GM19239 (cell line): ENCODE data around the gene SLC17A7.

Experiments used
- DNase-seq: peaks from one replicate; pipeline ENCODE4 v3.0.0; 2011; ENCODE audit warnings: low spot score; ENCODE audit not compliant: insufficient read length
- FAIRE-seq: peaks from 2 replicates; lab custom pipeline; 2011; peaks lifted over from hg19 to GRCh38; lab: Jason Lieb, UNC

The SLC17A7 gene

DNA sequence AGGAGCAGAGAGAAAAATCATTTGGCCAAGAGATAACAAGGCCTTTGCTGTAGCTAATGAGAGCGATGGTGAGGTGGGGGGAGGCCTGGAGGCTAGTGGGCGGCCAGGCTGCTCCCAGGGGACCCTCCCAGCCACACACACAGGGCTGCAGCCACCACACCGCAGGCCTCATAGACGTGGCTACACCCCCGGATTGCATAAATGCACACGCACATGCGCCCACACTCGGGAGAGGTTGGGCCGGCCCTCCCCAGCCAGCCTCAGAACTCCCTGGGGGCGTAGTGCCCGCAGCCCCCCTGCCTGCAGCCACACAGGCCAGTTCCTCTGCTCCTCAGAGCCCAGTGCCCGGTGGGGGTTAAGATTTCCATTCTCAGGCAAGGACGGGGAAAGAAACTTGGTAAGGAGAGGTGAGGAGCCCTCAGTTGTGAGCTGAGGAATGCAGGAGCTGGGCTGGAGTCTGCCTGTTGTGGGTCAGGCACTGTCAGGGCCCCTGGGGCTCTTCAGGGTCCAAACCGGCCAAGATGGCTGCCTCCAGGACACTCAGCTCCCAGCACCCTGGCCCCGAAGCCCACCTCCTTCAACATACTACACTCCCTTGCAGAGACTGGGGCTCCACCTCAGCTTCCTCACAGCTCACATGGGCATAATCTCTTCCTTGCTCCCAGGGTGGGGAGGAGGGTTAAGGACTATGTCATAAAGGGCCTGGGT is 26.1 kb downstream of the SLC17A7 start:
- DNase-seq (no peak), FAIRE-seq (no peak)

DNA sequence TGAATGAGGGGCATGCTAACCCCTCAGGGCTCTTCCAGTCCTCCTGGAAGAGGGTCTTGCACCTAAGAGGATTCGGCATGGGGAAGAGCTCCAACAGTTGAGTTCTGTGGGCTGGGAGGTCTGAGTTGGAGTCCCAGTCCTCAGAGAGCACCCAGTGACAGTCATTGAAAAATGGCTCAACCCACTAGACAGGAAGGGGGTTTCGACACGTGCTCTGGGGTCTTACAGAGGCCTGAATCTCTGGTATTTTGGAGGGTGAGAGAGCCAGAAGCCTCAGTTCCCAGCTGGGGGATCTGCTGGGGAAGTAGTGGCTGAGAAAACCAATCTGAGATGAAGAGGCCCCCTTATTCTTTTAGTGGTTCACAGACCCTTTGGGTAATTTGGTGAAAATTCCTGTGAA is 27.1 kb downstream of the SLC17A7 start:
- FAIRE-seq (no peak), DNase-seq (no peak)

DNA sequence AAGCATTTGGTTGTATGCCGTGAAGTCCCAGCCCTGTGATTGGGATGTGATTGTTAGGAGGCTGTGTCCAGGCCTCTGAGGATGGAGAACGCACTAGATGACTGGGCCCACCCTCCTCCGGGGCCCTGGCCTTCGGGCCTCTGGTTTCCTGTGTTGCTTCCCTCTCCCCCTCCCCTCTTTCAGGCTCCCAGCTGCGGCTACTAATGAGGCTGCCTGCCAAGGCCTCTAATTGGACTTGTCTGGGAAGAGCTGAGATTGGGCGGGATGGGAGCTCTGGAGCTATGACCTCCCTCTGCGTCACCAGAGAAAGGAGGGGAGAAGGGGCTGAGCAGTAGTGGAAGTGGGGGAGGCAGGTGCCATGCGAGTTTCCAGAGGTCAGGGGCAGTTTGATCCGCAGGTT is 28.0 kb downstream of the SLC17A7 start:
- FAIRE-seq (no peak), DNase-seq (no peak)

DNA sequence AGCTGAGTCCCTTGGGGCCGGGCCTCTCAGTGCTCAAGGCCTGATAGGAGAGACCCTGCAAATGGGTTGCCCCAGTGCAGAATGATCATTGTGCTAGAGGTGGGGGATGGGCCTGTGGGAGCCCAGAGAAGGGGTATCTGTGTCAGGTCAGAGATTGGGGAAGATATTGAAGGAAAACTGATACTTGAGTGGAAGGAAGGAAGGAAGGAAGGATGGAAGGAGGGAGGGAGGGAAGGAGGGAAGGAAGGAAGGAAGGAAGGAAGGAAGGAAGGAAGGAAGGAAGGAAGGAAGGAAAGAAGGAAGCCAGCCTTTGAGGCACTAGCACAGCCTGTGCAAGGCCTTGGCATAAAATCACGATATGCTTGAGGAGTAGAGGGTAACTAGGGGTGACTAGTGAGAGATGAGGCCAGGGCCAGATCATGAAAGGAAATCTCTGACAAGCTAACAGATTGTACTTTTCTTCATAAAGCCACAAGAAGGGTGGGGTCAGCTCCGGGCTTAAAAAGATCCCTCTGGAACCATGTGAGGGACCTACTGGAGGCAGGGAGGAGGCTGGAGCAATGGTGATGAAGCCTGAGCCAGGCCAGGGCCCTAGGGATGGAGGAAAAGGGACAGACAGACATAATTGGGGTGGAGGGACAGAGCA is 29.5 kb downstream of the SLC17A7 start:
- DNase-seq: no peak
- no peak for FAIRE-seq

DNA sequence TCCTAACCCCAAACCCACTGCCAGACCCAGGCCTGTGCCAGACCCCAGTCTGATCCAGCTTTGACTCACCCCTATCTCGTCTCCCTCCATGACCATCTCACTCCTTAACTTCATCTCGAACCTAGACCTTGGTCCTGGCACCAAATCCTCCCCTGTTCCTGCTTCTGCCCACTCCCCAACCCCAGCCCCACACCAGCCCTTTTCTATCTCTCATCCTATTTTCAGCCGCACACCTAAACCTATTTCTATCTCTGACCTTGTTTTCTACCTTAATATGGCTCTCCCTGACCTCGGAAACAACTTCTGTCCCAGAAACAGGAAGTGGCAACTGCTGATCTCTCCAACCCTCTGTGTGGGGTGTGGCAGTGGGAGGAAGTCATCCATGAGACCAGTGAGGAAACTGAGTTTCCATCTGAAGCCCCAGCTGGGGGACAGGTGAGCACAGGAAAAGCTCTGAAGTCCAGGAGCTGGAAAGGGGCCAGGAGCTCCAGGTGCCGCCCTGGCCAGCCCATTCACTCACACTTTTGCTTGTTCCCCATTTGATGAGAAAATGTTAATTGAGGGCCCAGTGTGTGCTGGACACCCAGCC is 31.8 kb downstream of the SLC17A7 start:
- FAIRE-seq: peak; percentile 90
- DNase-seq: no peak

DNA sequence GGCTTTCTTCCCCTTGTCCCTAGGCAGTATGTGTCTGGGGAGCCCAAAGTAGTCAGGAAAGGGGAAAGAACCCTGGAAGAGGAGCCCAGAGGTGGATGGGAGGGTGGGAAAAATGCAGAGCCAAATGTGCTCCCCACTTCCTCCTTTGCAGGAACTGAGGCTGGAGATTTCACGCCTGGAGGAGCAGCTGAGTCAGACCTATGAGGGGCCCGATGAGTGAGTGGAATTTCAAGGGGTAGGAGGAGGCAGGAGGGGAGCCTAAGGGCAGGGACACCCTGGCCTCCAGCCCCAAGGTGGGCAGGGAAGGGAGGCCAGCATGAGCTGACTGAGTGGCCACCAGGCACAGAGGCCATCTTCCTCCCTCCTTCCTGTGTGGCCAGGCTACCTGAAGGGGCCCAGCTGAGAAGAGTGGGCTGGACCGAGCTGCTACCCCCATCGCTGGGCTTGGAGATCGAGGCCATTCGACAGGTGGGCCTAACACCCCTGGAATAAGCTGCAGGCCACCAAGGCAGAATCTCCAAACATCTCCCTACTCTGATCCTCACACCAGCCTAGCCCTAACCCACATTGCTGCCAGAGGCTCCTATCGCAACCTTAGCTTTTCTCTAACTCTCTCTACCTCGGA is 32.4 kb downstream of the SLC17A7 start:
- DNase-seq: no peak

DNA sequence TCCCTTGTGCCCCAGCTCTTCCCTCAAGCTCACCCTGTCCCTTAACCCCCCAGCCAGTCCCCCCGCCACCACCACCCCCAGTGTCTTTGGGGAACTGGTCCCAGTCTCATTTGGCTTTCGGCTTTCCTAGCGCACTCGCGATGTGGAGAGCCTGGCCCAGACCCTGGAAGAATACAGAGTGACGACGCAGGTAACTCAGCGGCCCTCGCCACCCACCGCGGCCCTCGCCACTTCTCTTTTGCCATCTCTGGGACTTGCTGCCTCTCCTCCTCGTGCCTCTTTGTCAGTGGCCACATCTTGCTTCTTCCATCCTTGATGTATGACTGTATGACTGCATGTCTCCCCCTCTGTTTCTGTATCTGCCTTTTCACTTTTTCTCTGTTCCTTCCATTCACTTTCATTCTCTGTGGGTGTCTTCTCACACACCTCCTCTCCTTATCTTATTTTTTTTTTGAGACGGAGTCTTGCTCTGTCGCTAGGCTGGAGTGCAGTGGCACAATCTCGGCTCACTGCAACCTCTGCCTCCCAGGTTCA is 33.8 kb downstream of the SLC17A7 start:
- no peak for DNase-seq
- no peak for FAIRE-seq

More for the DNA sequence above, 32.4 kb downstream of the SLC17A7 start:
- FAIRE-seq: no peak

DNA sequence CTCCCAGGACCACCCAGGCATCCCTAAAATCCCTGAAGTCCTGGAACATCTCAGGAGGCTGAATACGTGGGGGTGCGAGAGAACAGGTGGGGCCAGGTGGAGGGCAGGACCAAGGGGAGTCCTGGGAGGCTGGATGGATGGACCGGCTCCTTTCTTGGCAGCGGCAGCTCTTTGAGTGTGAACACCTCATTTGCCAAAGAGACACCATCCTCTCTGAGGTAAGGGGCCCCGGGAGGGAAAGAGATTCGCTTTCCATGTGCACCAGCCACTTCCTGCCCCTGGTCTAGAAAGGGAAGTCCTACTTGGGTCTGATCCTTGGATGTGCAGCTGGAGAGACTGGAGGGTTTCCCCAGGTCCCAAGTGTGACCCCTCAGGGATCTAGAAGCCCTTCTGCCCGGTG is 34.2 kb downstream of the SLC17A7 start:
- DNase-seq (no peak), FAIRE-seq (no peak)

DNA sequence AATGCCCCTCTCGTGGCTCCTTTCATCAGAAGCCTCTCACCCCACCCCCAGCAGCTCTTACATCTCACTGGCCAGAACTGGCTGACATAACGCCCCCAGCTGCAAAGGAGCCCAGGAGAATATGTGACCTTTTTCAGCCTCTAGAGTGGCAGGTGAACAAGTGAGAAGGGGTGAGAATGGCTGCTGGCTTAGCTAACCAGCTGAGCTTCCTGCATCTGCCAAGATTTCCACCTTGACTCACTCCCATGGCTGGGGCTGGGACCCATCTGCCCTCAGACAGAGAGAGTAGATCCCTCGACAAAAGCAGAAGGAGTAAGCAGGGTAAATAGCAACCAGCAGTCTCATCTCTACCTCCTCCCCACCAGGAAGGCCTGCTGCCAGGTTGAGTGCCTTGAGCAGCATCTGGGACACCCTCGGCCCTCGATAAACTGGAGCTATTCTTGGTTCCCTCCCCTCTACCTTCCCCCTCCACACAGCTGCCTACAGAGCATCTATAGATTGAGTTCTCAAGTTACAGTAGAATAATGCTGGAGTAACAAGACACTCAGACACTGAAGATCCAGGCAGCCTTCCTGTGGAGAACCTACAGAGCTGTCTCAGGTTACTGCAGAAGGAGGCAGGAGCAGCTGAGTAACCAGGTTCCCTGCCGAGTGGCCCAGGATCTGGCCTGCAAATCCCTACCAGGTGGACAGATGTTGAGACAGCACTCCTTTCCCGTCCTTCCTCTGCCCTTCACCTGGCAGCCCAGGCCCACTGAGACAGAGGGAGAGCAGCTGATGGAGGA is 37.7 kb downstream of the SLC17A7 start:
- DNase-seq: no peak
- no peak for FAIRE-seq

DNA sequence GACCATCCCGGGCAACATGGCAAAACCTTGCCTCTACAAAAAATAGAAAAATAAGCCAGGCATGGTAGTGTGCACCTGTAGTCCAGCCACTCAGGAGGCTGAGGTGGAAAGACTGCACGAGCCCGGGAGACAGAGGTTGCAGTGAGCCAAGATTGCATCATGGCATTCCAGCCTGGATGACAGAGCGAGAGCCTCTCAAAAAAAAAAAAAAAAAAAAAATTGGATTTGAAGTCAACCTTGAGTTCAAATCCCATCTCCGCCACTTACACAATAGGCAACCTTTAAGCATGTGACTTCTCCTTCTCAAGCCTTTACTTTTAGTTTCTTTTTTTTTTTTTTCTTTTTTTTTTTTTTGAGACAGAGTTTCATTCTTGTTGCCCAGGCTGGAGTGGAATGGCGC is 41.3 kb downstream of the SLC17A7 start:
- DNase-seq (no peak), FAIRE-seq (no peak)

DNA sequence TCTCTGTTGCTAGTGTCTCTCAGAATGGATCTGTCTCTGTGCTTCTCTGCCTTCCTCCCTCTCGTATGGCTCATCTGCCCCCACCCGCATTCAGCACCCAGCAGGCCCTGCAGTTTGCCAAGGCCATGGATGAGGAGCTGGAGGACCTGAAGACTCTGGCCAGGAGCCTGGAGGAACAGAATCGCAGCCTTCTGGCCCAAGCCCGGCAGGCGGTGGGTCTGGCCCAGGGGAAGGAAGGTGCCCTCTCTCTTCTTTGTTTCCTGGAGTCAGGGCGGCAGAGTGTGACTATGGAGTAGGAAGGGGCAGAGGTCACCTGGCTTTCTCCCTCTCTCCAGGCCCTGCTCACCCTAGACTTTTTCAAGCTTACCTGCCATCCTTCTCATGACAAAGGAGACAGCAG is 42.4 kb downstream of the SLC17A7 start:
- no peak for DNase-seq
- FAIRE-seq: no peak

DNA sequence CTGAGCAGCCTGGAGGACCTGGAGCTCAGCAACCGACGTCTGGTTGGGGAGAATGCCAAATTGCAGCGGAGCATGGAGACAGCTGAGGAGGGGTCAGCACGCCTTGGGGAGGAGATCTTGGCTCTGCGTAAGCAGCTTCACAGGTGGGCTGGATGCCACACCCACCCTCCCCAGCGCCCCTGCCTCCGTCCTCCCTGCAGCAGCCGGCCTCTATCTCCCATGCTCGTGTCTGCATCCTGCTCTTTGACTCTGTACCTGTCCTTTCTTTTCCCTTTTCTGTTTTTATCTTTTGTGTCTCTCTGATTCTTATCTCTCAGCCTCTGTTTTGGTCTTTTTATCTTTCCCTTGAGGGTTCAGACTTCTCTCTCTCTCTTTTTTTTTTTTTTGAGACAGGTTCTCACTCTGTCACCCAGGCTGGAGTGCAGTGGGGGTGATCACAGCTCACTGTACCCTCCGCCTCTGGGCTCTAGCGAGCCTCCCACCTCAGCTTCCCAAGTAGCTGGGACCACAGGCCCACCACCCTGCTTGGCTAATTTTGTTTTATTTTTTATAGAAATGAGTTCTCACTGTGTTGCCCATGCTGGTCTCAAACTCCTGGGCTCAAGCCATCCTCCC is 43.2 kb downstream of the SLC17A7 start:
- no peak for FAIRE-seq

DNA sequence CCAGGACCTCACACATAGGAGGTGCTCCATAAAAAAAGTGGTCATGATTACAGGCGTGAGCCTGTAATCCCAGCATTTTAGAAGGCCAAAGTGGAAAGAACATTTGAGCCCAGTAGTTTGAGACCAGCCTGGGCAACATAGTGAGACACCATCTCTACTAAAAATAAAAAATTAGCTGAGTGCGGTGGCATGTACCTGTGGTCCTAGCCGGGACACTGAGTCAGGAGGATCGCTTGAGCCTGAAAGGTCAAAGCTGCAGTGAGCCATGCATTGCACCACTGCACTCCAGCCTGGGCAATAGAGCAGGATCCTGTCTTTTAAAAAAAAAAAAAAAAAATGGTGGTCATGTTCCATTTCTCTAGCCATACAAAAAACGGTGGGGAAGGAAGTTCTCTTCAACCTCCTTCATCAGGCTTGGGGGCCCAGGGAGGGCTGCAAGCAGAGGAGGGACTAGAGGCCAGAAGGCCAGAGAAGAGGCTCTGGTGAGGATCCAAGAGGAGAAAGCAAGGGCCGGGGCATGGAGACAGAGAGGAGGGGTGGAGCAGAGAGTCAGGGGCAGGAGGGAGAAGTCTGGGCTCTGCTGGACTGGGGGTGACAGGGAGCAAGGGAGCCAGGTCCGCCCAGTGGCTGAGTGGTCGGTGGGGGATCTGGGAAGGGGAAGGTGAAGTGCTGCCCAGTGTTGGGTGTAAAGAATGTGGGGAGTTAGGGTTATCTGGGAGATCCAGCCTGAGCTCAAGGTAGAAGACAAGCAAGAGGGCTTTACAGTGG is 44.4 kb downstream of the SLC17A7 start:
- FAIRE-seq: no peak

More for the DNA sequence above, 43.2 kb downstream of the SLC17A7 start:
- no peak for DNase-seq

DNA sequence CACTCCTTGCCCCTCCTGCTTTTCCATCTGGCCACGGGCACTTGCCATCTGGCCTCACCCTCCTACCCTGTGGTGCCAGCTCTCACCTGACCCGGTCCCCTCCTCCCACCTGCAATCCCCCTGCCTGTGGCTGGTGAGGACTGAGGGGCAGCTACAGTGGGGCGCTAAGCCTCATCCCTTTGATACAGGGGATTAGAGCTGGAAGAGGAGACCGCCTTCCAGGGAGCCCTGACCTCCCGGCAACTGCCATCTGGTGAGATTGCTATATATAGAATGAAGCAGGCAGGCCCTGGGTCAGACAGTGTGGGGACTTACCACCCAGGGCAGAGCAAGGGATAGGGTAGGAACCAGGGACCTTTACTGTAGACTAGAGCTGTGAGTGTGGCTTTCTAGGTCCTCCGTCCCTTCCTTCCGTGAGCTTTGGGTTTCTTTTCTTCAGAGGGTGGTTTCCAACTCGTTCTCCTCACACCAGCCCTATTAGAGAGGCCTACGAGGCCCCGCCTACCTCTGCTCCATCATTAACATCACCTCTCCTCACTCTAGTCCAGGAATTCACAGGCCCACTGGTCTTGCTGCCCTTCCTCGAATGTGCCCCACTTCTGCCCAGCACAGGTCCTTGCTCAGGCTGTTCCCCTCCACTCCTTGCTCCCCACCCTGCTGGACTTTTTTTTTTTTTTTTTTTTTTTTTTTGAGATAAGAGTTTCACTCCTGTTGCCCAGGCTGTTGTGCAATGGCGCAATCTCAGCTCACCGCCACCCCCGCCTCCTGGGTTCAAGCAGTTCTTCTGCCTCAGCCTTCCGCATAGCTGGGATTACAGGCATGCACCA is 45.5 kb downstream of the SLC17A7 start:
- no peak for FAIRE-seq

More for the DNA sequence above, 44.4 kb downstream of the SLC17A7 start:
- no peak for DNase-seq

DNA sequence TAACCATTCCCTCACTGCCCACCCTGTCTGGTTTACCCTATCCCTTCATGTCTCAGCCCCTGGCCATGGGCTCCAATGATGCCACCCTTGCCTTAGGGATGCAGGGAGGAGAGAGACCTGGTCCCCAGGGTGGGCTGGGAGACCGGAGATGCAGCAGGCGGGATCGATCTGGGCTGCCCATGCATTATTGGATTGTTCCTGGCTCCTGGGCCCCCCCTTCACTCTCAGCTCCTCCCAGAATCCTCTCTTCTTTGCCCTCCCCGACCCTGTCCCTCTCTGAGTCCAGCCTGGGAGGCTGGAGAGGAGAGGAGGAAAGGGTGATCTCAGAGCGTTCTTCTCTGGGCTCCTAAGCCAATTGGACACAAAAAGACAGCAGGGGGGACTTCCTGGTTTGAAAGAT is 47.4 kb downstream of the SLC17A7 start:
- DNase-seq (no peak), FAIRE-seq (no peak)

More for the DNA sequence above, 45.5 kb downstream of the SLC17A7 start:
- no peak for DNase-seq

DNA sequence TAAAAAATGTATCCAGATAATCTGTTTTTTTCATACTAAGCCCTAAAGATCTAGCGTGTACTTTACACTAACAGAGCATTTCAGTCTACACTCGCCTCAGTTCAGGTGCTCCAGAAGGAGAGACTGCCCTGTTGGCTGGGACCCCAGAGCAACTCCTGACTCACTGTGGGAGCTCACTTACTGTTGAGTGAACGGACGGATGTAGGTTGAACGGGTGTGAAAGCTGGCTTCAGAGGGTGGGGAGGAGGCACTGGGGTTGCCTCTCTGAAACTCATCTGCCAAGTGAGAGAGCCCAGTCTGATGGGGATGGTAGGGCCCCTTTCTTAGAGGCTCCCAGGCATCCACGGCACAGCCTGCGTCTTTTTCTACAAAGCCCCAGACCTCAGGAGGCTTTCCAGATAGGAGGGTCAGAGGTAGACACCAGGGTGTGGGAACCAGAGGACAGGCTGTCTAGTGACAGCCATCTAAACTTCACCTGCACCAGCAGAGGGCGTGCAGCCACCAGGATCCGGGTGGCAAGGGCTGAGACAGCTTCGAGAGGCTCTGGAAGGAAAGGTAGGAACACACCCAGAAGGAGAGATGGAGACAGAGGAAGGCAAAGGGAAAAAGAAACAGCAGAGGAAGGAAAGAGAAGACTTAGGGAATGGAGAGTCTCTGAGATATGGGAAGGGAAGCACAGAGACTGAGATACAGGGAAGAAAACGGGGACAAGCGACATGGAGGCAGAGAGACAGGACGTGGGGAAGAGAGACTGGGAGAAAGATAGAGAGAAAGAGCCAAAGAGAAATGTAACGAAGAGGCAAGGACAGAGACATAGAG is 49.5 kb downstream of the SLC17A7 start:
- peak; percentile 95 for FAIRE-seq
- DNase-seq: peak; percentile 87

DNA sequence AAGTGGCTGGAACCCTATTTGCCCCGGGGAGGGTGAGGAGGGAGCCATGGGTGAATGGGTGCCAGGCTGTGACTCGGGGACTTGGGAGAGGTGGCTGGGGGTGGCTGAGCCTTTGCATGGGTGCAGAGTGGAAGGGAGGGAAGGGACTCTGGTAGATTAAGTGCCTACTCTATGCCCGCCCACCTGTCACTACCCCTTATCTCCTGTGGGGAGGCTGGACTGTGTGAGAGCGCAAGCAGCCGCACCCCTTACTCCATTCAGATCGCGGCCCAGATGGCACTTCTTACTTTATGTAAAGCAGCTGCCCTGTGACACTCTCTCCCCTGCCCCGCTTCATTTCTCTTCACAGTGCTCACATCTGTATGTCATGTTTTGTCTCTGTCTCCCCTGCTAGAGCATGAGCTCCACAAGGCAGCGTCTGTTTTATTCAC is 50.4 kb downstream of the SLC17A7 start:
- DNase-seq (no peak), FAIRE-seq (no peak)
